Adipocyte (in vitro differentiated cells): ENCODE measurements around the gene GRIN1.
"Not testable (repeated sequence)": the region's sequence is repeated elsewhere in the genome, so short reads cannot be mapped to it uniquely, and the experiment has no call there.

Source experiments
- DNase-seq: peaks from one replicate; pipeline ENCODE4 v3.0.0-alpha.2; 2015; ENCODE audit warnings: low read depth
- H3K27me3 ChIP-seq: replicated peaks from 2 replicates; pipeline ENCODE4 v1.7.0; 2013; ENCODE audit warnings: mild to moderate bottlenecking, low read length, moderate library complexity; ENCODE audit not compliant: control insufficient read depth, insufficient read depth
- H3K36me3 ChIP-seq: 2 replicates; pipeline ENCODE4 v1.7.0; 2013; ENCODE audit warnings: low read length, mild to moderate bottlenecking, moderate library complexity; ENCODE audit not compliant: control insufficient read depth, insufficient read depth, severe bottlenecking
- H3K4me1 ChIP-seq: 2 replicates; pipeline ENCODE4 v1.7.0; 2013; ENCODE audit warnings: mild to moderate bottlenecking, low read length, moderate library complexity; ENCODE audit not compliant: control insufficient read depth, insufficient read depth
- H3K4me3 ChIP-seq: 2 replicates; pipeline ENCODE4 v1.7.0; 2013; ENCODE audit warnings: mild to moderate bottlenecking, low read length, moderate library complexity
- H3K9ac ChIP-seq: 2 replicates; pipeline ENCODE4 v1.7.0; 2013; ENCODE audit warnings: mild to moderate bottlenecking, low read length, moderate library complexity
- H3K9me3 ChIP-seq: 2 replicates; pipeline ENCODE4 v1.7.0; 2013; ENCODE audit warnings: mild to moderate bottlenecking, low read length, moderate library complexity; ENCODE audit not compliant: control insufficient read depth

Gene GRIN1

GRCh38 chr9:137123952-137124462 is 14.9 kb upstream of the GRIN1 start:
- not testable (repeated sequence) for H3K9ac ChIP-seq, H3K27me3 ChIP-seq, DNase-seq, H3K4me3 ChIP-seq, H3K36me3 ChIP-seq, H3K9me3 ChIP-seq
- peaks cover 21% of the 10 kb centered on the region for H3K4me1 ChIP-seq

GRCh38 chr9:137126786-137127185 is 12.2 kb upstream of the GRIN1 start:
- DNase-seq, result no peak
- Histone ChIP-seq H3K36me3 (no peaks in the 10 kb centered on the region), H3K9ac (no peak overlapping the region), H3K4me1 (peaks cover 21% of the 10 kb centered on the region), H3K27me3 (no peaks in the 10 kb centered on the region), H3K4me3 (peak overlapping the region; percentile 67), H3K9me3 (no peaks in the 10 kb centered on the region)

- peak overlapping the region; percentile 43 for H3K9ac ChIP-seq
- no peaks in the 10 kb centered on the region for H3K27me3 ChIP-seq
- H3K4me1 ChIP-seq, result peaks cover 21% of the 10 kb centered on the region
- H3K4me3 ChIP-seq, result peak overlapping the region; percentile 84
- no peaks in the 10 kb centered on the region for H3K9me3 ChIP-seq
- DNase-seq, result no peak
- no peaks in the 10 kb centered on the region for H3K36me3 ChIP-seq
Observed at GRCh38 chr9:137127301-137128157, 11.4 kb upstream of the GRIN1 start.

GRCh38 chr9:137128158-137128861 is 10.6 kb upstream of the GRIN1 start:
- no peak for DNase-seq
- H3K4me3 ChIP-seq, result peak overlapping the region; percentile 84

GRCh38 chr9:137128862-137129455 is 10.0 kb upstream of the GRIN1 start:
- Histone ChIP-seq H3K27me3 (no peaks in the 10 kb centered on the region), H3K4me3 (peak overlapping the region; percentile 84), H3K36me3 (no peaks in the 10 kb centered on the region), H3K4me1 (peaks cover 21% of the 10 kb centered on the region), H3K9me3 (no peaks in the 10 kb centered on the region), H3K9ac (peak overlapping the region; percentile 87)
- DNase-seq, result peak; percentile 52

More at GRCh38 chr9:137128158-137128861, 10.6 kb upstream of the GRIN1 start:
- H3K36me3 ChIP-seq, result no peaks in the 10 kb centered on the region
- no peaks in the 10 kb centered on the region for H3K9me3 ChIP-seq
- H3K9ac ChIP-seq, result peak overlapping the region; percentile 87
- no peaks in the 10 kb centered on the region for H3K27me3 ChIP-seq
- H3K4me1 ChIP-seq, result peaks cover 21% of the 10 kb centered on the region

GRCh38 chr9:137129456-137130175 is 9.3 kb upstream of the GRIN1 start:
- no peaks in the 10 kb centered on the region for H3K9me3 ChIP-seq
- H3K4me1 ChIP-seq, result peaks cover 21% of the 10 kb centered on the region
- no peaks in the 10 kb centered on the region for H3K36me3 ChIP-seq
- no peaks in the 10 kb centered on the region for H3K27me3 ChIP-seq
- peak; percentile 97 for DNase-seq
- H3K4me3 ChIP-seq, result peak overlapping the region; percentile 84
- peak overlapping the region; percentile 87 for H3K9ac ChIP-seq

GRCh38 chr9:137130176-137130755 is 8.7 kb upstream of the GRIN1 start:
- Histone ChIP-seq H3K4me3 (peak overlapping the region; percentile 84), H3K27me3 (no peaks in the 10 kb centered on the region), H3K9ac (peak overlapping the region; percentile 87), H3K4me1 (peaks cover 21% of the 10 kb centered on the region), H3K9me3 (no peaks in the 10 kb centered on the region), H3K36me3 (no peaks in the 10 kb centered on the region)
- DNase-seq, result no peak

- Histone ChIP-seq H3K9ac (no peak overlapping the region), H3K9me3 (no peaks in the 10 kb centered on the region), H3K27me3 (peaks cover 22% of the 10 kb centered on the region), H3K4me1 (no peaks in the 10 kb centered on the region), H3K36me3 (no peaks in the 10 kb centered on the region), H3K4me3 (no peak overlapping the region)
- no peak for DNase-seq
Observed at GRCh38 chr9:137134191-137134590, 4.8 kb upstream of the GRIN1 start.

GRCh38 chr9:137135154-137135553 is 3.8 kb upstream of the GRIN1 start:
- not testable (repeated sequence) for DNase-seq, H3K4me3 ChIP-seq, H3K36me3 ChIP-seq, H3K9me3 ChIP-seq, H3K9ac ChIP-seq, H3K4me1 ChIP-seq
- H3K27me3 ChIP-seq, result peaks cover 28% of the 10 kb centered on the region

- Histone ChIP-seq H3K27me3 (peaks cover 40% of the 10 kb centered on the region), H3K36me3 (no peaks in the 10 kb centered on the region), H3K4me1 (no peaks in the 10 kb centered on the region), H3K9me3 (no peaks in the 10 kb centered on the region), H3K9ac (no peak overlapping the region), H3K4me3 (no peak overlapping the region)
- no peak for DNase-seq
Observed at GRCh38 chr9:137136261-137136880, 2.6 kb upstream of the GRIN1 start.
